HEK293T (cell line): Measurements from ENCODE around the gene OAT.

Experiments
- CTBP1 ChIP-seq: fragments of 450-650 bp; IDR thresholded peaks from 2 replicates; pipeline ENCODE4 v1.6.1; 2016; ENCODE audit warnings: borderline replicate concordance
- ELF4 ChIP-seq: fragments of 450-650 bp; IDR thresholded peaks from 2 replicates; pipeline ENCODE4 v1.6.1; 2017; ENCODE audit warnings: antibody characterized with exemption
- FOXA1 ChIP-seq: fragments of 450-650 bp; IDR thresholded peaks from 2 replicates; pipeline ENCODE4 v1.6.1; 2016; ENCODE audit warnings: mild to moderate bottlenecking
- FOXK2 ChIP-seq: fragments of 450-650 bp; IDR thresholded peaks from 2 replicates; pipeline ENCODE4 v1.6.1; 2016; ENCODE audit warnings: mild to moderate bottlenecking
- HDGF ChIP-seq: fragments of 450-650 bp; IDR thresholded peaks from 2 replicates; pipeline ENCODE4 v1.6.1; 2017; ENCODE audit warnings: antibody characterized with exemption, borderline replicate concordance
- L3MBTL2 ChIP-seq: fragments of 450-650 bp; conservative IDR thresholded peaks from 2 replicates; pipeline ENCODE4 v1.6.1; 2016; ENCODE audit warnings: mild to moderate bottlenecking
- LEF1 ChIP-seq: fragments of 450-650 bp; IDR thresholded peaks from 2 replicates; pipeline ENCODE4 v1.6.1; 2017; ENCODE audit warnings: mild to moderate bottlenecking, borderline replicate concordance
- NFRKB ChIP-seq: fragments of 450-650 bp; IDR thresholded peaks from 2 replicates; pipeline ENCODE4 v1.6.1; 2016; ENCODE audit warnings: mild to moderate bottlenecking, moderate library complexity
- SP1 ChIP-seq: fragments of 450-650 bp; IDR thresholded peaks from 2 replicates; pipeline ENCODE4 v1.6.1; 2017
- SUZ12 ChIP-seq: fragments of 450-650 bp; IDR thresholded peaks from 2 replicates; pipeline ENCODE4 v1.6.1; 2016; ENCODE audit warnings: mild to moderate bottlenecking
- TARDBP ChIP-seq: fragments of 450-650 bp; IDR thresholded peaks from 2 replicates; pipeline ENCODE4 v1.6.1; 2016

DNA sequence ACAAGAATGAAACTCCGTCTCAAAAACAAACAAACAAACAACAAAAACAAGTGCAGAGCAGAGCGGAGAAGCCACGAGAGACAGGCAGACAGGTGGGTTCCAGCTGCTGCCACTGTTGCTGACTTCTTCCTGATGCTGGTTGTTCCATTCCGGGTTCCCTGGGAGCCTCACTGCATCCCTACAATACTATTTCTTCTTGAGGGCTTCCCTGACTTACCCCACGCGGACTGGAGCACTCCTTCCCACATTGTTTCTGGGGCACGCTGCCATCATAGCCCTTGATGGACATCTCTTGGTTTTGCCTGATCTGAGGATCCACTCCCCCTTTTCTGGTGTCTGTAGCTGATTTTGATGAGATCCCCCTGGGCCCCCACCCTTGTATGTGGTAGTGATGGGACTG lies 36.7 kb upstream of the OAT start:
- TF ChIP-seq L3MBTL2 (no peak), SUZ12 (no peak), ELF4 (no peak), CTBP1 (no peak), FOXA1 (no peak), NFRKB (no peak), LEF1 (no peak), SP1 (no peak), TARDBP (no peak), FOXK2 (no peak), HDGF (no peak)
